Measurements from ENCODE around the gene NUP210L.
"Not testable (repeated sequence)": the region's sequence is repeated elsewhere in the genome, so short reads cannot be mapped to it uniquely, and the experiment has no call there.

Gene NUP210L

GRCh38 chr1:154014154-154014907 is 140.5 kb downstream of the NUP210L start:
- Histone ChIP-seq H3K4me1 (ENCODE audit: control insufficient read depth in 1 of 2, insufficient read depth in 2 of 2, low read length in 2 of 2) (no peaks in the 10 kb centered on the region), H3K23ac (ENCODE audit: low read length) (no peak overlapping the region), H2AK5ac (ENCODE audit: low read length) (no peak overlapping the region), H3K36me3 (ENCODE audit: control insufficient read depth in 1 of 2, insufficient read depth in 2 of 2, low read length in 2 of 2) (no peaks in the 10 kb centered on the region), H3K14ac (ENCODE audit: low read length) (no peak overlapping the region), H2AFZ (ENCODE audit: insufficient read depth, low read length, poor library complexity) (no peak overlapping the region), H3K79me2 (ENCODE audit: control insufficient read depth, insufficient read depth, low read length, poor library complexity) (no peaks in the 10 kb centered on the region), H3K18ac (ENCODE audit: low read length) (no peak overlapping the region), H2BK5ac (ENCODE audit: low read depth, low read length, poor library complexity) (no peak overlapping the region), H3K27ac (ENCODE audit: low read depth, low read length) (no peak overlapping the region), H3K79me1 (ENCODE audit: low read length) (no peaks in the 10 kb centered on the region), H2BK120ac (ENCODE audit: insufficient read depth, low read length, poor library complexity) (no peak overlapping the region), H4K8ac (ENCODE audit: low read depth, low read length) (no peak overlapping the region), H3K4me2 (ENCODE audit: low read length) (no peak overlapping the region), H3K27me3 (ENCODE audit: insufficient read depth, low read length) (no peaks in the 10 kb centered on the region), H4K12ac (ENCODE audit: low read depth, low read length) (no peak overlapping the region), H3K9me3 (ENCODE audit: insufficient read depth, low read depth, low read length) (no peaks in the 10 kb centered on the region), H3K9ac (ENCODE audit: low read length) (no peak overlapping the region), H3K4me3 (ENCODE audit: low read depth, low read length) (no peak overlapping the region), H4K91ac (ENCODE audit: low read depth, low read length) (no peak overlapping the region), H3K4ac (ENCODE audit: low read depth, low read length) (no peak overlapping the region), H2BK12ac (ENCODE audit: low read length) (no peak overlapping the region)
- no CpG with 5 or more reads among the region's 3 CpGs for WGBS (ENCODE audit: extremely low coverage, insufficient coverage, insufficient read length)
- no peak for DNase-seq

- no CpG with 5 or more reads among the region's 14 CpGs for WGBS (ENCODE audit: extremely low coverage, insufficient coverage, insufficient read length)
- H3K79me2 ChIP-seq (ENCODE audit: control insufficient read depth, insufficient read depth, low read length, poor library complexity); H3K27ac ChIP-seq (ENCODE audit: low read depth, low read length); H3K36me3 ChIP-seq (ENCODE audit: control insufficient read depth in 1 of 2, insufficient read depth in 2 of 2, low read length in 2 of 2); H2AFZ ChIP-seq (ENCODE audit: insufficient read depth, low read length, poor library complexity); H3K4me3 ChIP-seq (ENCODE audit: low read depth, low read length); H4K8ac ChIP-seq (ENCODE audit: low read depth, low read length); H2BK12ac ChIP-seq (ENCODE audit: low read length); H3K4me1 ChIP-seq (ENCODE audit: control insufficient read depth in 1 of 2, insufficient read depth in 2 of 2, low read length in 2 of 2); H4K12ac ChIP-seq (ENCODE audit: low read depth, low read length); H3K4me2 ChIP-seq (ENCODE audit: low read length); H3K27me3 ChIP-seq (ENCODE audit: insufficient read depth, low read length); H2BK5ac ChIP-seq (ENCODE audit: low read depth, low read length, poor library complexity); H2AK5ac ChIP-seq (ENCODE audit: low read length); H3K23ac ChIP-seq (ENCODE audit: low read length); H3K9ac ChIP-seq (ENCODE audit: low read length); H3K79me1 ChIP-seq (ENCODE audit: low read length); H3K4ac ChIP-seq (ENCODE audit: low read depth, low read length); H3K18ac ChIP-seq (ENCODE audit: low read length); H2BK120ac ChIP-seq (ENCODE audit: insufficient read depth, low read length, poor library complexity); H4K91ac ChIP-seq (ENCODE audit: low read depth, low read length); H3K9me3 ChIP-seq (ENCODE audit: insufficient read depth, low read depth, low read length); H3K14ac ChIP-seq (ENCODE audit: low read length): not testable (repeated sequence)
- peak in 1 of 2 donors; percentile 34 for DNase-seq
Measured at GRCh38 chr1:154012543-154012942, 142.3 kb downstream of the NUP210L start.

- Histone ChIP-seq H3K23ac (ENCODE audit: low read length) (no peak overlapping the region), H4K12ac (ENCODE audit: low read depth, low read length) (no peak overlapping the region), H3K4me2 (ENCODE audit: low read length) (no peak overlapping the region), H3K79me2 (ENCODE audit: control insufficient read depth, insufficient read depth, low read length, poor library complexity) (no peaks in the 10 kb centered on the region), H3K9ac (ENCODE audit: low read length) (no peak overlapping the region), H3K18ac (ENCODE audit: low read length) (no peak overlapping the region), H4K91ac (ENCODE audit: low read depth, low read length) (no peak overlapping the region), H4K8ac (ENCODE audit: low read depth, low read length) (no peak overlapping the region), H2AK5ac (ENCODE audit: low read length) (no peak overlapping the region), H3K36me3 (ENCODE audit: control insufficient read depth in 1 of 2, insufficient read depth in 2 of 2, low read length in 2 of 2) (no peaks in the 10 kb centered on the region), H3K4me1 (ENCODE audit: control insufficient read depth in 1 of 2, insufficient read depth in 2 of 2, low read length in 2 of 2) (no peaks in the 10 kb centered on the region), H3K9me3 (ENCODE audit: insufficient read depth, low read depth, low read length) (no peaks in the 10 kb centered on the region), H3K4me3 (ENCODE audit: low read depth, low read length) (no peak overlapping the region), H3K14ac (ENCODE audit: low read length) (no peak overlapping the region), H2BK5ac (ENCODE audit: low read depth, low read length, poor library complexity) (no peak overlapping the region), H3K27me3 (ENCODE audit: insufficient read depth, low read length) (no peaks in the 10 kb centered on the region), H2BK12ac (ENCODE audit: low read length) (no peak overlapping the region), H3K4ac (ENCODE audit: low read depth, low read length) (no peak overlapping the region), H2BK120ac (ENCODE audit: insufficient read depth, low read length, poor library complexity) (no peak overlapping the region), H3K27ac (ENCODE audit: low read depth, low read length) (no peak overlapping the region), H3K79me1 (ENCODE audit: low read length) (no peaks in the 10 kb centered on the region), H2AFZ (ENCODE audit: insufficient read depth, low read length, poor library complexity) (no peak overlapping the region)
- no CpG with 5 or more reads among the region's 1 CpG for WGBS (ENCODE audit: extremely low coverage, insufficient coverage, insufficient read length)
- DNase-seq: no peak
Measured at GRCh38 chr1:154012129-154012528, 142.7 kb downstream of the NUP210L start.

GRCh38 chr1:154006136-154006535 is 148.7 kb downstream of the NUP210L start:
- H3K79me2 ChIP-seq (ENCODE audit: control insufficient read depth, insufficient read depth, low read length, poor library complexity): no peaks in the 10 kb centered on the region
- no peak overlapping the region for H2BK12ac ChIP-seq (ENCODE audit: low read length)
- H4K8ac ChIP-seq (ENCODE audit: low read depth, low read length): no peak overlapping the region
- no peak overlapping the region for H2BK5ac ChIP-seq (ENCODE audit: low read depth, low read length, poor library complexity)
- DNase-seq: no peak
- H3K79me1 ChIP-seq (ENCODE audit: low read length): no peaks in the 10 kb centered on the region
- no peak overlapping the region for H3K4me3 ChIP-seq (ENCODE audit: low read depth, low read length)
- no peak overlapping the region for H3K4ac ChIP-seq (ENCODE audit: low read depth, low read length)
- peaks cover 0 to 2% of the 10 kb centered on the region in 2 experiments for H3K4me1 ChIP-seq (ENCODE audit: control insufficient read depth in 1 of 2, insufficient read depth in 2 of 2, low read length in 2 of 2)
- H3K23ac ChIP-seq (ENCODE audit: low read length): no peak overlapping the region
- H2AK5ac ChIP-seq (ENCODE audit: low read length): no peak overlapping the region
- H3K4me2 ChIP-seq (ENCODE audit: low read length): no peak overlapping the region
- H2BK120ac ChIP-seq (ENCODE audit: insufficient read depth, low read length, poor library complexity): no peak overlapping the region
- H3K9me3 ChIP-seq (ENCODE audit: insufficient read depth, low read depth, low read length): no peaks in the 10 kb centered on the region
- no CpG with 5 or more reads among the region's 3 CpGs for WGBS (ENCODE audit: extremely low coverage, insufficient coverage, insufficient read length)
- no peak overlapping the region for H3K27ac ChIP-seq (ENCODE audit: low read depth, low read length)
- H3K36me3 ChIP-seq (ENCODE audit: control insufficient read depth in 1 of 2, insufficient read depth in 2 of 2, low read length in 2 of 2): no peaks in the 10 kb centered on the region
- no peak overlapping the region for H3K18ac ChIP-seq (ENCODE audit: low read length)
- H3K14ac ChIP-seq (ENCODE audit: low read length): no peak overlapping the region
- no peaks in the 10 kb centered on the region for H3K27me3 ChIP-seq (ENCODE audit: insufficient read depth, low read length)
- H4K12ac ChIP-seq (ENCODE audit: low read depth, low read length): no peak overlapping the region
- no peak overlapping the region for H2AFZ ChIP-seq (ENCODE audit: insufficient read depth, low read length, poor library complexity)
- no peak overlapping the region for H4K91ac ChIP-seq (ENCODE audit: low read depth, low read length)
- H3K9ac ChIP-seq (ENCODE audit: low read length): no peak overlapping the region

Measured in trophoblast cell (in vitro differentiated cells and primary cell).